CMK (cell line): ENCODE data around the gene G6PC1.
"Not testable (repeated sequence)": the region's sequence is repeated elsewhere in the genome, so short reads cannot be mapped to it uniquely, and the experiment has no call there.

ENCODE experiments used
- DNase-seq: peaks from one replicate; pipeline ENCODE4 v3.0.0-alpha.2; 2010; ENCODE audit warnings: low read depth

G6PC1 gene

DNA sequence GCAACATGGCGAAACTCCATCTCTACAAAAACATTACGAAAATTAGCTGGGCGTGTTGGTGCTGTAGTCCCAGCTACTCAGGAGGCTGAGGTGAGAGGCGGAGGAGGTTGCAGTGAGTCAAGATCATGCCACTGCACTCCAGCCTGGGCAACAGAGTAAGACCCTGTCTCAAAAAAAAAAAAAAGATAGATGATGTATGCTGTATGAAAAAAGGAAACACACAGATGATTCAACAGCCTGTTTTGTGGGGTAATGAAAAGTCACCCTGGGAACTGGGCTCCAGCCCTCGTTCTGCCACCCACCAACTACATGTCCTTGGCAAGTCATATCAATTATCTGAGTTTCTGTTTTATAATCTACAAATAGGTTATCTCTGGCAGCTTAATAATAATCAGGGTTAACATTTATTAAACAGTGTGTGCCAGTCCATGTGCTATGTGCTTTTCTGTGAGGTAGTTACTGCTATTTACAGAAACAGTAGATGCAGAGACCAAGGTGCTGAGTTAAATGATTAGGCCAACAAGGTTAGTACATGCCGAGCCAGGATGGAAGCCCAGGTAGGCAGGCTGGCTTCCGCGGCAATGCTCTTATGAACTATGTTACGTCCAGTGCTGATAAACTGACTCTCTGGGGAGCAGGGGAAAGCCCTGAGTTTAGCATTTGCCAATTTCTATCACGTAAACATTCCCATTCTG lies 1.1 kb downstream of the G6PC1 start:
- no peak for DNase-seq

- no peak for DNase-seq
These were observed 3.5 kb downstream of the G6PC1 start for GRCh38 chr17:42904110-42904469.

GRCh38 chr17:42906772-42907446 lies 6.3 kb downstream of the G6PC1 start:
- no peak for DNase-seq

DNA sequence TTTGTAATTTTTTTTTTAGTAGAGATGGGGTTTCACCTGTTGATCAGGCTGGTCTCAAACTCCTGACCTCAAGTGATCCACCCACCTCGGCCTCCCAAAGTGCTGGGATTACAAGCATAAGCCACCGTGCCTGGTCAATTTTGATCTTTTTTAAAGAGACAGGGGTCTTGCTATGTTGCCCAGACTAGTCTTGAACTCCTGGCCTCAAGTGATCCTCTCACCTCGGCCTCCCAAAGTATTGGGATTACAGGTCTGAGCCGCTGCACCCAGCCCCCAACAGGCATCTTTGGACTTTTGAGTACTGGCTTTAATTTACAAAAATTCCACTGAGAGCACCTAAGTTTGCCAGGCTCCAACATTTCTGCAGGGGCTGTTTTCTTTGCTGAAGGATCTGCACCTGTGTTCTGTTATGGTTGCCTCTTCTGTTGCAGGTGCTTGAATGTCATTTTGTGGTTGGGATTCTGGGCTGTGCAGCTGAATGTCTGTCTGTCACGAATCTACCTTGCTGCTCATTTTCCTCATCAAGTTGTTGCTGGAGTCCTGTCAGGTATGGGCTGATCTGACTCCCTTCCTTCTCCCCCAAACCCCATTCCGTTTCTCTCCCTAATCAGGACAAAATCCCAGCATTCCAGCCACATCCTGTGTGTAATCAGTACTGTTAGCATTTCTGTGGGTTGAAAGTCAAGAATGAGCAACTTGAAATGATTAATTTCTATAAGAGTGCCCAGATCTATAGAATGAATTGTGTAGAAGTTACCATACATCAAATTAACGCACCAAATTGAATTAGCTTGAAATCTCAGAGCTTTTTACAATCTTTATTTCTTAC lies 8.5 kb downstream of the G6PC1 start:
- DNase-seq = no peak

DNA sequence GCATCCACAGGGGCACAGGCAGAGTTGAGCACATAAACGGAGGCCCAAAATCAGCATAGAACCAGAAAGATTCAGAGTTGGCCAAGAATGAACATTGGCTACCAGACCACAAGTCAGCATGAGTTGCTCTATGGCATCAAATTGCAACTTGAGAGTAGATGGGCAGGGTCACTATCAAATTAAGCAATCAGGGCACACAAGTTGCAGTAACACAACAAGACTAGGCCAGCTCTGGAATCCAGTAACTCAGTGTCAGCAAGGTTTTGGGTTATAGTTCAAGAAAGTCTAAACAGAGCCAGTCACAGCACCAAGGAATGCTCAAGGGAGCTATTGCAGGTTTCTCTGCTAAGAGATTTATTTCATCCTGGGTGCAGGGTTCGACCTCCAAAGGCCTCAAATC lies 12.9 kb downstream of the G6PC1 start:
- DNase-seq = no peak

DNA sequence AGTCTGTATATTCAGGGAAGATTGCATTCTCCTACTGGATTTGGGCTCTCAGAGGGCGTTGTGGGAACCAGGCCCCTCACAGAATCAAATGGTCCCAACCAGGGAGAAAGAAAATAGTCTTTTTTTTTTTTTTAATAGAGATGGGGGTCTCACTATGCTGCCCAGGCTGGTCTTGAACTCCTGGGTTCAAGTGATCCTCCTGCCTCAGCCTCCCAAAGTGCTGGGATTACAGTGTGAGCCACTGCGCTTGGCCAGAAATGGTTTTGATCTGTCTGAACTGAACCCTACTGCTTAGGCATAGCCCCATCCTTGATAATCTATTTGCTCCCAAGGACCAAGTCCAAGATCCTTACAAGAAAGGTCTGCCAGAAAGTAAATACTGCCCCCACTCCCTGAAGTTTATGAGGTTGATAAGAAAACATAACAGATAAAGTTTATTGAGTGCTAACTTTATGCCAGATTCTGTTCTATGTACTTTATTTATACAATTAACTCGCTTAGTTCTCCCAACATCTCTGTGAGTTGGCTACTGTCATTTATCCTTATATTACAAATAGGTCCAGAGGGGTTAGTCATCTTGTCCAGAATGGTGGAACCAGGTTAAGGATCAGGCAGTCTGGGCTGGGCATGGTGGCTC lies 13.5 kb downstream of the G6PC1 start:
- no peak for DNase-seq

GRCh38 chr17:42915288-42915687 lies 14.7 kb downstream of the G6PC1 start:
- DNase-seq = not testable (repeated sequence)

- not testable (repeated sequence) for DNase-seq
These were observed 16.0 kb downstream of the G6PC1 start for GRCh38 chr17:42916388-42917235.

DNA sequence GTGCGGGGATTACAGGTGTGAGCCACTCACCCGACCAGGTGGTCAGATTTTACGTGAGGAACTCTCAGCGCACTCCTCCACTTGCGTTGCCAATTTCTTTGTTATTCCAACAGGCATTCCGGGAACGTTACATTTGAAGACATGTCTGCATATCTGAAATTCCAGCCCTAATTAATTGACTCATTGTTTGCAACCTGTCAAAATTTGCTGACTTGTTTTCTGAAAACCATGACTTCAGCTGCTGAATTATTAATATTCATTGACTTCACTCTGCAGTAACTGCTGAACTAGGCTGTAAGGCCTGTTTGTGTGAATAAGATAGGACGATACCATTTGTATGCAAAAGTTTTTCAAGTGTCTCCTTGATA lies 16.6 kb downstream of the G6PC1 start:
- DNase-seq = no peak

GRCh38 chr17:42918902-42919521 lies 18.4 kb downstream of the G6PC1 start:
- no peak for DNase-seq

GRCh38 chr17:42919522-42920077 lies 19.0 kb downstream of the G6PC1 start:
- not testable (repeated sequence) for DNase-seq

GRCh38 chr17:42920106-42920900 lies 19.7 kb downstream of the G6PC1 start:
- DNase-seq = no peak

DNA sequence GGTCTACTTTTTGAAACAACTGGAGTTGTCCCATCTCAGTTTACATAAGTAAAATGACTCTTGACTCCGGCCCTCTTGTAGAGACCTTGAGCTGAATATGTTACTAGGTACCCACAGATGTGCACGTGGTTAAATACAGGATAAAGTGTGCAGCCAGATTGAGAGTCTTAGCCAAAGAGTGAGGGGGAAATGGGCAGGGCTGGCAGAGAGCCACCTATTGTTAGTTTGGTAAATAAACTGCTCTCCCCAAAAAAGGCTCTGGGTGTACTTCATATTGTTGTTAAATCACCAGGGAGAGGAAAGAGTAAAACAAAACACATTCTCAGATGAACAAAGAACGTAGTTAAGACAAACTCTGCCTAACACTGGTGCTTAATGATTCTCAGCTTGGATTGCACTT lies 20.3 kb downstream of the G6PC1 start:
- DNase-seq = no peak

DNA sequence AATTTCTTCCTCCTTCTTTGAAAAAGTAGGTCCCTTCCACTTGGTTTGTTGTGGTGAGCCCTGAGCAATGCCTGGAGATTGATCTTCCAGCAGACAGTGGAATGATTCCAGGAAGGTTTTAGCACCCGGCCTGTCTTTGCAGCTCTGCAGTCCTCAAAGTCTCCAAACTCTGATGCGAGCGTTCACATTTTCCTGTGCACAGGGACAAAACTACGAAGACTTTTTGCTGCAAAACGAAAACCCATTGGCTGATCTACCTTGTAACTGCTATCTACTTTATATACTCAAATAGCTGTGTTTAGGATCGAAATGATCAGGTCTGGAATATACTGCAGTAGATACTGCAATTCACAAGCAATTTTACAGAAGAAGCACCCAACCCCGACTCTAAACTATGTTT lies 21.7 kb downstream of the G6PC1 start:
- no peak for DNase-seq

DNA sequence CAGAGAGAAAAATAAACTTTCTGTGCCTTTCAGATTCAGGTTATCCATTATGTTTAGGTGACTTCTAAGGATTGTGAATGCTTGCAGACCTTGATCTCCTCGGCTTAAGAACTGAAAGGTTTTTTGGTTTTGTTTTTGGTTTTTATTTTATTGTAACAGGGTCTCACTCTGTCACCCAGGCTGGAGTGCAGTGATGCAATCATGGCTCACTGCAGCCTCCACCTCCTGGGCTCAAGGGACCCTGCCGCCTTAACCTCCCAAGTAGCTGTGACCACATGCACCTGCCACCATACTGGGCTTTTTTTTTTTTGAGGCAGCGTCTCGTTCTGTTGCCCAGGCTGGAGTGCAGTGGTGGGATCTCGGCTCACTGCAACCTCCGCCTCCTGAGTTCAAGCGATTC lies 22.9 kb downstream of the G6PC1 start:
- DNase-seq = not testable (repeated sequence)

GRCh38 chr17:42924891-42925290 lies 24.3 kb downstream of the G6PC1 start:
- DNase-seq = no peak

- peak; percentile 50 for DNase-seq
These were observed 28.3 kb downstream of the G6PC1 start for GRCh38 chr17:42928714-42929496.

DNA sequence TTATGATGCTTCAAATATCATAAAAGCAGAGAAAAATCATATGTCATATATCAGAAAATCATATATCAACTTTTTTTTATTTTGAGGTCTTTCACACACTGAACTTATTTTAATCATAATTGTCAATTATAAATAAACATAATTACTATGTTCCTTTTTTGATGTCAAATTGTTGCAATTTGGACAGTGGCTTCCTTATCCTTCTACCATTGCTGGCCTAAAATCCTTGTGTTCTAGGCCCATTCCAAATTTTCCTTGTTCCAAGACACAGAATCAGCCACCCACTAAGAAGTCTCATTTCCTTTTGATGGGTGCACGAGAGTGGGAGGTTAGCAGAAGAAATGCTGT lies 28.9 kb downstream of the G6PC1 start:
- no peak for DNase-seq
